SK-N-SH (cell line): ENCODE data around the gene HOXB6. TPM values are rescaled to one million over a fixed set of nuclear protein-coding genes. Genes with fewer than 3 reads are reported as not detected.

Experiments
- CTCF ChIA-PET: fragments of 300-600, 350-600 bp; formaldehyde crosslinking; extraction: SDS; loops from one replicate; lab custom pipeline; 2021; lab: Yijun Ruan, JAX
- POLR2A ChIA-PET: fragments of 350-600 bp; sonication (Branson Sonifier 250); formaldehyde crosslinking; extraction: SDS; loops from one replicate; lab custom pipeline; 2020; ENCODE audit warnings: antibody characterized with exemption, inconsistent platforms; lab: Yijun Ruan, JAX
- DNase-seq: peaks from one replicate; pipeline ENCODE4 v3.0.0; 2012
- H2AFZ ChIP-seq: fragments of 200-600 bp; sonication (generic); 2 replicates; pipeline ENCODE4 v1.8.1; 2016; ENCODE audit warnings: antibody characterized with exemption, mild to moderate bottlenecking, low read depth
- H3F3A ChIP-seq: fragments of 200-600 bp; sonication (generic); replicated peaks from 2 replicates; pipeline ENCODE3; 2016; ENCODE audit warnings: antibody characterized with exemption, mild to moderate bottlenecking; ENCODE audit not compliant: insufficient read depth
- H3K27ac ChIP-seq, 2 experiments: fragments of 200-500 bp in 1 of 2; fragments of 200-600 bp in 1 of 2; sonication (Bioruptor generic) in 1 of 2; sonication (generic), shearing (Covaris generic) in 1 of 2; 2 replicates each; pipeline versions ENCODE4 v1.5.1 to v1.6.1; 2014 to 2016; ENCODE audit warnings: low read depth in 2 of 2, inconsistent platforms in 1 of 2, low read length in 1 of 2, mild to moderate bottlenecking in 1 of 2, mixed read lengths in 1 of 2
- H3K27me3 ChIP-seq: fragments of 200-600 bp; sonication (generic), shearing (Covaris generic); 2 replicates; pipeline ENCODE4 v1.6.1; 2016; ENCODE audit warnings: mixed run types; ENCODE audit not compliant: insufficient read depth
- H3K36me3 ChIP-seq, 2 experiments: fragments of 200-500 bp in 1 of 2; fragments of 200-600 bp in 1 of 2; sonication (Bioruptor generic) in 1 of 2; sonication (generic) in 1 of 2; replicated peaks in 1 of 2; 2 replicates each; pipeline versions ENCODE3 to v1.5.1; 2014 to 2016; ENCODE audit warnings: low read length in 1 of 2, mild to moderate bottlenecking in 1 of 2; ENCODE audit not compliant: insufficient read depth in 2 of 2, control insufficient read depth in 1 of 2
- H3K4me1 ChIP-seq, 2 experiments: fragments of 200-500 bp in 1 of 2; fragments of 200-600 bp in 1 of 2; sonication (Bioruptor generic) in 1 of 2; sonication (generic), shearing (Covaris generic) in 1 of 2; 2 replicates each; pipeline versions ENCODE4 v1.5.1 to v1.6.1; 2014 to 2016; ENCODE audit warnings: low read depth in 1 of 2, low read length in 1 of 2, mixed run types in 1 of 2; ENCODE audit not compliant: insufficient read depth in 2 of 2, control insufficient read depth in 1 of 2
- H3K4me2 ChIP-seq: fragments of 200-600 bp; sonication (generic), shearing (Covaris generic); 2 replicates; pipeline ENCODE4 v1.6.1; 2017; ENCODE audit warnings: mixed run types
- H3K4me3 ChIP-seq, 2 experiments: fragments of 200-500 bp in 1 of 2; fragments of 200-600 bp in 1 of 2; sonication (Bioruptor generic) in 1 of 2; sonication (generic), shearing (Covaris generic) in 1 of 2; 2 replicates each; pipeline versions ENCODE4 v1.5.1 to v1.8.1; 2014 to 2016; ENCODE audit warnings: low read depth in 2 of 2, inconsistent platforms in 1 of 2, low read length in 1 of 2, mild to moderate bottlenecking in 1 of 2, mixed read lengths in 1 of 2, moderate library complexity in 1 of 2
- H3K79me2 ChIP-seq: fragments of 200-600 bp; sonication (generic); 2 replicates; pipeline ENCODE4 v1.8.1; 2017; ENCODE audit warnings: mild to moderate bottlenecking; ENCODE audit not compliant: insufficient read depth
- H3K9ac ChIP-seq: fragments of 200-600 bp; sonication (generic); 2 replicates; pipeline ENCODE4 v1.6.1; 2017; ENCODE audit warnings: mixed run types
- H3K9me2 ChIP-seq: fragments of 200-600 bp; sonication (generic); 2 replicates; pipeline ENCODE4 v1.6.1; 2017; ENCODE audit warnings: mixed run types
- H3K9me3 ChIP-seq: fragments of 200-600 bp; sonication (generic); 2 replicates; pipeline ENCODE4 v1.6.1; 2017; ENCODE audit warnings: mixed run types, mild to moderate bottlenecking, moderate library complexity
- H4K20me1 ChIP-seq: fragments of 200-600 bp; sonication (generic); 2 replicates; pipeline ENCODE4 v1.6.1; 2017; ENCODE audit warnings: mild to moderate bottlenecking, mixed run types; ENCODE audit not compliant: insufficient read depth
- CHD2 ChIP-seq: fragments of 150-350 bp; IDR thresholded peaks from 2 replicates; pipeline ENCODE4 v1.6.1; 2018; ENCODE audit warnings: low read length; ENCODE audit not compliant: partially characterized antibody
- ELF1 ChIP-seq: IDR thresholded peaks from 2 replicates; pipeline ENCODE4 v1.4.0; 2012
- EP300 ChIP-seq, 2 experiments: IDR thresholded peaks; 2 replicates each; pipeline versions ENCODE4 v1.4.0 to v1.6.1; 2012; ENCODE audit warnings: borderline replicate concordance in 1 of 2, low read depth in 1 of 2, low read length in 1 of 2
- EZH2phosphoT487 ChIP-seq: fragments of 200-600 bp; sonication (generic); IDR thresholded peaks from 2 replicates; pipeline ENCODE4 v1.6.1; 2017; ENCODE audit warnings: low read depth, mixed run types, mild to moderate bottlenecking, antibody characterized with exemption, moderate library complexity, borderline replicate concordance
- FOXM1 ChIP-seq: IDR thresholded peaks from 2 replicates; pipeline ENCODE4 v1.4.0; 2012; ENCODE audit warnings: low read depth, mild to moderate bottlenecking
- GATA2 ChIP-seq: sonication (generic); formaldehyde crosslinking; IDR thresholded peaks from 2 replicates; pipeline ENCODE4 v1.5.0; 2020; ENCODE audit warnings: mild to moderate bottlenecking, missing genetic modification reagents
- NFIC ChIP-seq: IDR thresholded peaks from 2 replicates; pipeline ENCODE4 v1.4.0; 2012; ENCODE audit warnings: borderline replicate concordance
- NRF1 ChIP-seq: IDR thresholded peaks from 2 replicates; pipeline ENCODE4 v1.6.1; 2012; ENCODE audit warnings: low read depth, mild to moderate bottlenecking, low read length
- POLR2AphosphoS5 ChIP-seq: IDR thresholded peaks from 2 replicates; pipeline ENCODE4 v1.6.1; 2012; ENCODE audit warnings: low read depth, low read length
- RCOR1 ChIP-seq: fragments of 150-350 bp; IDR thresholded peaks from 2 replicates; pipeline ENCODE4 v1.6.1; 2017; ENCODE audit warnings: antibody characterized with exemption, low read length
- RFX5 ChIP-seq: IDR thresholded peaks from 2 replicates; pipeline ENCODE4 v1.6.1; 2012; ENCODE audit warnings: mild to moderate bottlenecking, improper control_type of control experiment, low read length
- SMC3 ChIP-seq: IDR thresholded peaks from 2 replicates; pipeline ENCODE4 v1.6.1; 2012; ENCODE audit warnings: low read depth, low read length, improper control_type of control experiment
- TEAD4 ChIP-seq: IDR thresholded peaks from 2 replicates; pipeline ENCODE4 v1.4.0; 2012; ENCODE audit warnings: mild to moderate bottlenecking, borderline replicate concordance; ENCODE audit not compliant: insufficient read depth
- YY1 ChIP-seq: IDR thresholded peaks from 2 replicates; pipeline ENCODE4 v1.4.0; 2012; ENCODE audit warnings: low read depth, mild to moderate bottlenecking
- WGBS: methylation state at CpG from one replicate; pipeline ENCODE4 v1.1.6; 2017; ENCODE audit warnings: low lambda C conversion rate; 5-methylcytosine and 5-hydroxymethylcytosine counted together
- polyA plus RNA-seq, 3 experiments: library from polyadenylated mRNA; depleted of rRNA; stranded (reverse); fragments of >200 nt; gene quantifications; 2 replicates each; pipeline ENCODE4 v1.2.3, GENCODE V29; 2012
- TF ChIP-seq, protein P1 (sequence below): IDR thresholded peaks from 2 replicates; pipeline ENCODE4 v1.6.1; 2012; ENCODE audit warnings: mild to moderate bottlenecking, low read depth, low read length, moderate library complexity
- TF ChIP-seq, protein P2 (sequence below): IDR thresholded peaks from 2 replicates; pipeline ENCODE4 v1.4.0; 2012; ENCODE audit warnings: low read depth, borderline replicate concordance
- TF ChIP-seq, protein P3 (sequence below): fragments of 150-350 bp; IDR thresholded peaks from 2 replicates; pipeline ENCODE4 v1.6.1; 2017; ENCODE audit warnings: antibody characterized with exemption, low read length, low read depth, borderline replicate concordance
- TF ChIP-seq, protein P4 (sequence below): IDR thresholded peaks from 2 replicates; pipeline ENCODE4 v1.4.0; 2012; ENCODE audit warnings: low read depth, borderline replicate concordance

HOXB6 gene
- polyA plus RNA-seq, 1 of the 3 experiments (the other 2 are of a cell fraction): not detected

DNA sequence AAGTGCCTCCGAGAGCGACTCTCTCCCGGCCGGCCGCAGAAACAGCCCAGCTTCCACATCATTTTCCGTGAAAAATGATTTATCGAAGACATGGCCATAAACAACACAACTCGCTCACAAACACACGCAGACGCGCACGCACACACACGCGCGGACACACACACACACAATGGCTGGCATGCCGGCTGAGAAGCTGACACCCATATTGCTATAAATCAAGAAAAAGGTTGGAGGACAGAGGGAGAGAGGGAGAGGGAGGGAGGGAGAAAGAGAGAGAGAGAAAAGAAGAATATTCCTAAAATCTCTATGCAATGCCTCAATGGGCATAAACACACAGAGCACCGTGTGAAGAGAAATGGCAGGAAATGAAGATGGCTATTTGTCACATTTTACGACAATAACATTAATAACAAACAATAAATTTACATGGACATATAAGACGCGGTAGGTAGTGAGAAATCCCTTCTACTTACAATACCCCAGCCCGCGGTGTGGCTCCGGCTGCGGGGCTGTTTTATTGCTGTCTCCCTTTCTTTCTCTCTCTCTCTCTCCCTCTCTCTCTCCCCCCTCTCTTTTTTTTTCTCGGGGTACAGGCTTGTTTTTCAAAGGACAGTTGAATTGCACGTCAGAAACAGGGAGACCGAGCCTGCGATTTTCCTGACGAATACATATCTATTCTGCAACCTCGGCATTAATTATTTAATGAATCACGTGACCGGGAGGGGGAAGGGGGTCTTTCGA is 36.1 kb downstream of the HOXB6 start:
- DNase-seq: no peak
- Histone ChIP-seq H3F3A (no peaks in the 10 kb centered on the region), H3K36me3 (no peaks in the 10 kb centered on the region), H3K9ac (no peak overlapping the region), H4K20me1 (0 out of 2 replicates have a peak, but pooled peaks cover 6% of the 10 kb centered on the region), H3K79me2 (no peaks in the 10 kb centered on the region), H2AFZ (no peak overlapping the region), H3K4me1 (no peaks in the 10 kb centered on the region), H3K27me3 (peaks cover 97% of the 10 kb centered on the region), H3K27ac (no peak overlapping the region), H3K4me3 (no peak overlapping the region), H3K9me3 (no peaks in the 10 kb centered on the region), H3K9me2 (no peaks in the 10 kb centered on the region), H3K4me2 (no peak overlapping the region)
- 22% methylated on average over 33 of the region's 33 CpGs for WGBS
- POLR2A ChIA-PET: no interaction called here
- CTCF ChIA-PET: interaction anchor here (1.1 to 1.5 kb wide), 5 partner anchors 12 to 218 kb away, joined by 3 to 4 read pairs (median 3); no protein-coding TSS in a partner anchor
- TF ChIP-seq GATA2 (CRISPR knock-in tag) (no peak), YY1 (no peak), FOXM1 (no peak), EZH2phosphoT487 (no peak)

DNA sequence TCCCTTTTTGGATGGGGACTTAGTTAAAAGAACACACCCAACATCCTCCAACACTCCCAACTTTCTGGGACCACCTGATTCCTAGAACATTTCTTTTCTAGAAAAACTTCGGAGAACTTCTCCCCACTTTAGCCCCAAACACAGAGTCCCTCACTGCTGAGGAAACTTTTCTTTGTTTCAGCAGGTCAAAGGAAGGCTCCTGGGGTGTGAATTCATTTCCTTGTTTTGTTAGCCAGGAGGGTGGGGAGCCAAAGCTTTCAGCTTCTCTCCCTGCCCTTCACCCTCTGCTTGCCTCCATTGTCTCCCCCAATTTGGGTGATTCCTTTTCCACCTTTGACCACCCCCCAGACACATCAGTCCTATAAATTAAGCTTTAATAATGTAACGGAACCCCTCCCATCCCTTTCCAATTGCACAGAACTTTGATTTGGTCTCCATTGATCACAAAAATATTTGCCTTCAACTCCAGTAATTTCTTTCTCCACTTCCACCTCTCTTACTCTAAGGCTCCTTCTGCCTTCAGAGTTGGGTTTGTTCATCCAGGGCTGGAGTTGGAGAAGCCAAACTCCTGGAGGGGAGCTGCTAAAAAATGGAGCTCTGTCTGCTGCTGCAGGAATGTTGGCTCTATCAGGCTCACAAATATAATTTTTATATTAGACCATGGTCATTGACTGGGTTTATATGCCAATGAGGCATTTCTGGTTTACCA is 37.0 kb downstream of the HOXB6 start:
- no peak overlapping the region for H3K4me3 ChIP-seq
- no peak for TF ChIP-seq RCOR1
- TF ChIP-seq, protein P1, sequence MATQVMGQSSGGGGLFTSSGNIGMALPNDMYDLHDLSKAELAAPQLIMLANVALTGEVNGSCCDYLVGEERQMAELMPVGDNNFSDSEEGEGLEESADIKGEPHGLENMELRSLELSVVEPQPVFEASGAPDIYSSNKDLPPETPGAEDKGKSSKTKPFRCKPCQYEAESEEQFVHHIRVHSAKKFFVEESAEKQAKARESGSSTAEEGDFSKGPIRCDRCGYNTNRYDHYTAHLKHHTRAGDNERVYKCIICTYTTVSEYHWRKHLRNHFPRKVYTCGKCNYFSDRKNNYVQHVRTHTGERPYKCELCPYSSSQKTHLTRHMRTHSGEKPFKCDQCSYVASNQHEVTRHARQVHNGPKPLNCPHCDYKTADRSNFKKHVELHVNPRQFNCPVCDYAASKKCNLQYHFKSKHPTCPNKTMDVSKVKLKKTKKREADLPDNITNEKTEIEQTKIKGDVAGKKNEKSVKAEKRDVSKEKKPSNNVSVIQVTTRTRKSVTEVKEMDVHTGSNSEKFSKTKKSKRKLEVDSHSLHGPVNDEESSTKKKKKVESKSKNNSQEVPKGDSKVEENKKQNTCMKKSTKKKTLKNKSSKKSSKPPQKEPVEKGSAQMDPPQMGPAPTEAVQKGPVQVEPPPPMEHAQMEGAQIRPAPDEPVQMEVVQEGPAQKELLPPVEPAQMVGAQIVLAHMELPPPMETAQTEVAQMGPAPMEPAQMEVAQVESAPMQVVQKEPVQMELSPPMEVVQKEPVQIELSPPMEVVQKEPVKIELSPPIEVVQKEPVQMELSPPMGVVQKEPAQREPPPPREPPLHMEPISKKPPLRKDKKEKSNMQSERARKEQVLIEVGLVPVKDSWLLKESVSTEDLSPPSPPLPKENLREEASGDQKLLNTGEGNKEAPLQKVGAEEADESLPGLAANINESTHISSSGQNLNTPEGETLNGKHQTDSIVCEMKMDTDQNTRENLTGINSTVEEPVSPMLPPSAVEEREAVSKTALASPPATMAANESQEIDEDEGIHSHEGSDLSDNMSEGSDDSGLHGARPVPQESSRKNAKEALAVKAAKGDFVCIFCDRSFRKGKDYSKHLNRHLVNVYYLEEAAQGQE: no peak
- no peak for TF ChIP-seq POLR2AphosphoS5
- no peak for TF ChIP-seq ELF1
- TF ChIP-seq, protein P2, sequence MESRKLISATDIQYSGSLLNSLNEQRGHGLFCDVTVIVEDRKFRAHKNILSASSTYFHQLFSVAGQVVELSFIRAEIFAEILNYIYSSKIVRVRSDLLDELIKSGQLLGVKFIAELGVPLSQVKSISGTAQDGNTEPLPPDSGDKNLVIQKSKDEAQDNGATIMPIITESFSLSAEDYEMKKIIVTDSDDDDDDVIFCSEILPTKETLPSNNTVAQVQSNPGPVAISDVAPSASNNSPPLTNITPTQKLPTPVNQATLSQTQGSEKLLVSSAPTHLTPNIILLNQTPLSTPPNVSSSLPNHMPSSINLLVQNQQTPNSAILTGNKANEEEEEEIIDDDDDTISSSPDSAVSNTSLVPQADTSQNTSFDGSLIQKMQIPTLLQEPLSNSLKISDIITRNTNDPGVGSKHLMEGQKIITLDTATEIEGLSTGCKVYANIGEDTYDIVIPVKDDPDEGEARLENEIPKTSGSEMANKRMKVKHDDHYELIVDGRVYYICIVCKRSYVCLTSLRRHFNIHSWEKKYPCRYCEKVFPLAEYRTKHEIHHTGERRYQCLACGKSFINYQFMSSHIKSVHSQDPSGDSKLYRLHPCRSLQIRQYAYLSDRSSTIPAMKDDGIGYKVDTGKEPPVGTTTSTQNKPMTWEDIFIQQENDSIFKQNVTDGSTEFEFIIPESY: no peak
- no peak for TF ChIP-seq TEAD4
- no peak for TF ChIP-seq NRF1
- TF ChIP-seq NFIC: no peak
- no peak for TF ChIP-seq SMC3
- TF ChIP-seq GATA2 (CRISPR knock-in tag): no peak
- TF ChIP-seq CHD2: no peak
- TF ChIP-seq, protein P3, sequence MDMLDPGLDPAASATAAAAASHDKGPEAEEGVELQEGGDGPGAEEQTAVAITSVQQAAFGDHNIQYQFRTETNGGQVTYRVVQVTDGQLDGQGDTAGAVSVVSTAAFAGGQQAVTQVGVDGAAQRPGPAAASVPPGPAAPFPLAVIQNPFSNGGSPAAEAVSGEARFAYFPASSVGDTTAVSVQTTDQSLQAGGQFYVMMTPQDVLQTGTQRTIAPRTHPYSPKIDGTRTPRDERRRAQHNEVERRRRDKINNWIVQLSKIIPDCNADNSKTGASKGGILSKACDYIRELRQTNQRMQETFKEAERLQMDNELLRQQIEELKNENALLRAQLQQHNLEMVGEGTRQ: no peak
- no peak for TF ChIP-seq EP300 (IDR thresholded peaks at IDR 0.05; ENCODE audit: borderline replicate concordance in 1 of 2, low read depth in 1 of 2, low read length in 1 of 2)
- TF ChIP-seq, protein P4, sequence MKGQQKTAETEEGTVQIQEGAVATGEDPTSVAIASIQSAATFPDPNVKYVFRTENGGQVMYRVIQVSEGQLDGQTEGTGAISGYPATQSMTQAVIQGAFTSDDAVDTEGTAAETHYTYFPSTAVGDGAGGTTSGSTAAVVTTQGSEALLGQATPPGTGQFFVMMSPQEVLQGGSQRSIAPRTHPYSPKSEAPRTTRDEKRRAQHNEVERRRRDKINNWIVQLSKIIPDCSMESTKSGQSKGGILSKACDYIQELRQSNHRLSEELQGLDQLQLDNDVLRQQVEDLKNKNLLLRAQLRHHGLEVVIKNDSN: no peak
- TF ChIP-seq RFX5: no peak

More for the DNA sequence above, 37.0 kb downstream of the HOXB6 start:
- H3K9ac ChIP-seq: no peak overlapping the region
- peaks cover 0 to under 1% of the 10 kb centered on the region in 2 experiments; a peak in 1 of 4 replicates for H3K4me1 ChIP-seq
- H3K27me3 ChIP-seq: peaks cover 97% of the 10 kb centered on the region
- H4K20me1 ChIP-seq: 0 out of 2 replicates have a peak, but pooled peaks cover 6% of the 10 kb centered on the region
- H3K79me2 ChIP-seq: no peaks in the 10 kb centered on the region
- no peaks in the 10 kb centered on the region for H3F3A ChIP-seq
- no peak overlapping the region for H3K4me2 ChIP-seq
- CTCF ChIA-PET: interaction anchor here (1.1 to 1.5 kb wide), 4 partner anchors 12 to 75 kb away, joined by 3 to 4 read pairs (median 3); no protein-coding TSS in a partner anchor
- no peak overlapping the region for H2AFZ ChIP-seq
- DNase-seq: no peak
- 19% methylated on average over 2 of the region's 2 CpGs for WGBS
- POLR2A ChIA-PET: no interaction called here
- H3K9me3 ChIP-seq: no peaks in the 10 kb centered on the region
- no peaks in the 10 kb centered on the region for H3K9me2 ChIP-seq
- H3K27ac ChIP-seq: no peak overlapping the region
- no peaks in the 10 kb centered on the region for H3K36me3 ChIP-seq
